ENCODE data around the gene SC5D.

DNA sequence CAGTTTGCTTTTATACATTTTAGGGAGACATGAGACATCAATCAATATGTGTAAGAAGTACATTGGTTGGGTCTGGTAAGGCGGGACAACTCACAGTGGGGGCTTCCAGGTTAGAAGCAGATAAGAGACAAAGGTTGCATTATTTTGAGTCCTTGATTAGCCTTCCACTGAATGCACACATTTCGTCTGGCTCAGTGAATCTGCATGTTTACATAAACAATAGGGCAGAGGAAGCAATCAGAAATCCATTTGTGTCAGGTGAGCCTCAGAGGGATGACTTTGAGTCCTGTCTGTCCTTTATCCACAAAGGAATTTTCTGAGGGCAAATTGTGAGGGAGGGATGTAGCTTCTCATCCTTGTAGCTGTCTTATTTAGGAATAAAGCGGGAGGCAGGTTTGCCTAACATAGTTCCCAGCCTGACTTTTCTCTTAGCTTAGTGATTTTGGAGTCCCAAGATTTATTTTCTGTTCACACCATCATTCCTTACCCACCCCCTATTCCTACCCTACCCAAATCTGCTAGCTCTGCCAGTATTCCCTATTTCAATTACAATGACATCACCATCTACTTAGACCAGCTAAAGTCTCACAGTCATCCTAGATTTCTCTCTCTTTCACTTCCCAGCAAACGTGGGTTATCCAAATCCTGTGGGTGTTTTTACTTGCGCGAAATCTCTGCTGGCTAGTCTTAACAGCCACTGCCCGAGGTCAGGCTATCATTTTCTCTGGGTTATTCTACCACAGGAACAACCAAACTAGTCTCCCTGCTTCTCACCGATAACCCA is 2.9 kb downstream of the SC5D start:
- TF ChIP-seq, protein P1, sequence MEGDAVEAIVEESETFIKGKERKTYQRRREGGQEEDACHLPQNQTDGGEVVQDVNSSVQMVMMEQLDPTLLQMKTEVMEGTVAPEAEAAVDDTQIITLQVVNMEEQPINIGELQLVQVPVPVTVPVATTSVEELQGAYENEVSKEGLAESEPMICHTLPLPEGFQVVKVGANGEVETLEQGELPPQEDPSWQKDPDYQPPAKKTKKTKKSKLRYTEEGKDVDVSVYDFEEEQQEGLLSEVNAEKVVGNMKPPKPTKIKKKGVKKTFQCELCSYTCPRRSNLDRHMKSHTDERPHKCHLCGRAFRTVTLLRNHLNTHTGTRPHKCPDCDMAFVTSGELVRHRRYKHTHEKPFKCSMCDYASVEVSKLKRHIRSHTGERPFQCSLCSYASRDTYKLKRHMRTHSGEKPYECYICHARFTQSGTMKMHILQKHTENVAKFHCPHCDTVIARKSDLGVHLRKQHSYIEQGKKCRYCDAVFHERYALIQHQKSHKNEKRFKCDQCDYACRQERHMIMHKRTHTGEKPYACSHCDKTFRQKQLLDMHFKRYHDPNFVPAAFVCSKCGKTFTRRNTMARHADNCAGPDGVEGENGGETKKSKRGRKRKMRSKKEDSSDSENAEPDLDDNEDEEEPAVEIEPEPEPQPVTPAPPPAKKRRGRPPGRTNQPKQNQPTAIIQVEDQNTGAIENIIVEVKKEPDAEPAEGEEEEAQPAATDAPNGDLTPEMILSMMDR (IDR thresholded peaks at IDR 0.05; ENCODE audit: insufficient read depth, low read length) = no peak
- TF ChIP-seq REST (IDR thresholded peaks at IDR 0.05; ENCODE audit: insufficient replicate concordance, low read depth) (no peak), POLR2AphosphoS5 (IDR thresholded peaks at IDR 0.05; ENCODE audit: low read depth) (no peak), GABPA (IDR thresholded peaks at IDR 0.05; ENCODE audit: low read depth) (no peak)

Measured in HL-60 (cell line).